Measurements from ENCODE around the gene OR1E2.

DNA sequence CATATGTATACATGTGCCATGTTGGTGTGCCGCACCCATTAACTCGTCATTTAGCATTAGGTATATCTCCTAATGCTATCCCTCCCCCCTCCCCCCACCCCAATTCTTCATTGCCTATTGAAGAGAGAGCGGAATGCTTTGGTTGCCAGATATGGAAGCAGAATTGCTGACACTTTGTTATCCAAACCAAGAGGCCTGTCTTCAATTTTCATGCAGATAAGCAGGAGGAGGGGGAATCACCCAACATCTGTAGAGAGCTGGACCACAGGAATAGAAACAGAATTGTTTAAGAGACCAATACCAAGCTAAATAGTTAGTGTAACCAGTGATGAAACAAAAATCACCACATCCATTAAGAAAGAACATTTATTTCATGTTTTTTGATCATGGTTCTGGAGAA is 49.2 kb upstream of the OR1E2 start:
- TF ChIP-seq, protein P1, sequence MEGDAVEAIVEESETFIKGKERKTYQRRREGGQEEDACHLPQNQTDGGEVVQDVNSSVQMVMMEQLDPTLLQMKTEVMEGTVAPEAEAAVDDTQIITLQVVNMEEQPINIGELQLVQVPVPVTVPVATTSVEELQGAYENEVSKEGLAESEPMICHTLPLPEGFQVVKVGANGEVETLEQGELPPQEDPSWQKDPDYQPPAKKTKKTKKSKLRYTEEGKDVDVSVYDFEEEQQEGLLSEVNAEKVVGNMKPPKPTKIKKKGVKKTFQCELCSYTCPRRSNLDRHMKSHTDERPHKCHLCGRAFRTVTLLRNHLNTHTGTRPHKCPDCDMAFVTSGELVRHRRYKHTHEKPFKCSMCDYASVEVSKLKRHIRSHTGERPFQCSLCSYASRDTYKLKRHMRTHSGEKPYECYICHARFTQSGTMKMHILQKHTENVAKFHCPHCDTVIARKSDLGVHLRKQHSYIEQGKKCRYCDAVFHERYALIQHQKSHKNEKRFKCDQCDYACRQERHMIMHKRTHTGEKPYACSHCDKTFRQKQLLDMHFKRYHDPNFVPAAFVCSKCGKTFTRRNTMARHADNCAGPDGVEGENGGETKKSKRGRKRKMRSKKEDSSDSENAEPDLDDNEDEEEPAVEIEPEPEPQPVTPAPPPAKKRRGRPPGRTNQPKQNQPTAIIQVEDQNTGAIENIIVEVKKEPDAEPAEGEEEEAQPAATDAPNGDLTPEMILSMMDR (conservative IDR thresholded peaks at IDR 0.05) = no peak
- TF ChIP-seq EZH2 (IDR thresholded peaks at IDR 0.05; ENCODE audit: low read depth) = no peak
